ENCODE measurements around the gene STOML1.

GRCh38 chr15:74013374-74013894 lies 21.3 kb upstream of the STOML1 start:
- no peak for TF ChIP-seq POLR2AphosphoS5 (IDR thresholded peaks at IDR 0.05; ENCODE audit: low read depth, low read length)
- no peak for TF ChIP-seq SIN3A (IDR thresholded peaks at IDR 0.05; ENCODE audit: borderline replicate concordance, insufficient read depth, low read length)
- no peak for TF ChIP-seq TAF1 (IDR thresholded peaks at IDR 0.05; ENCODE audit: borderline replicate concordance, insufficient read depth, low read length)
- TF ChIP-seq REST (IDR thresholded peaks at IDR 0.05; ENCODE audit: insufficient read depth in 1 of 2, low read depth in 2 of 2, low read length in 2 of 2): no peak

Data from PFSK-1 (cell line).